ENCODE data around the gene SMIM45.

Gene SMIM45

GRCh38 chr22:41928593-41929417 is 23.1 kb upstream of the SMIM45 start:
- no peaks in the 10 kb centered on the region for H3K9me2 ChIP-seq (replicated peaks; ENCODE audit: low read length)
- ATAC-seq (no peak), DNase-seq (no peak)
- intact Hi-C loops (cut with micrococcal nuclease): no loop called here
- H3K4me3 ChIP-seq (ENCODE audit: low read length): no peak overlapping the region
- ChIA-PET POLR2A (ENCODE audit: unreplicated experiment) (no interaction called here), CTCF (no interaction called here)
- H3K36me3 ChIP-seq (ENCODE audit: low read depth, low read length): no peaks in the 10 kb centered on the region
- H3K79me2 ChIP-seq (ENCODE audit: low read length): no peaks in the 10 kb centered on the region
- no peaks in the 10 kb centered on the region for H3K4me1 ChIP-seq (ENCODE audit: insufficient read depth, low read length)
- no peaks in the 10 kb centered on the region for H4K20me1 ChIP-seq (ENCODE audit: low read length)
- H3K27me3 ChIP-seq (ENCODE audit: low read length): no peaks in the 10 kb centered on the region
- no peak overlapping the region for H3K9ac ChIP-seq (ENCODE audit: low read length)
- TF ChIP-seq CTCF (conservative IDR thresholded peaks at IDR 0.05; ENCODE audit: low read depth, low read length) (no peak), EZH2phosphoT487 (IDR thresholded peaks at IDR 0.05; ENCODE audit: borderline replicate concordance, low read length) (no peak), EZH2 (IDR thresholded peaks at IDR 0.05; ENCODE audit: low read length, unreplicated experiment) (no peak)
- no peak overlapping the region for H3K27ac ChIP-seq (ENCODE audit: low read length)
- H3F3A ChIP-seq (ENCODE audit: low read length, unreplicated experiment): no peaks in the 10 kb centered on the region
- no peak overlapping the region for H3K4me2 ChIP-seq (ENCODE audit: low read length)
- no peak overlapping the region for H2AFZ ChIP-seq (ENCODE audit: low read length)
- BruUV-seq (replicated peaks): no TSS peak
- H3K9me3 ChIP-seq (ENCODE audit: low read length): no peaks in the 10 kb centered on the region

- no peaks in the 10 kb centered on the region for H3K27me3 ChIP-seq (ENCODE audit: low read length)
- no peaks in the 10 kb centered on the region for H3K36me3 ChIP-seq (ENCODE audit: low read depth, low read length)
- no peaks in the 10 kb centered on the region for H3K9me3 ChIP-seq (ENCODE audit: low read length)
- H4K20me1 ChIP-seq (ENCODE audit: low read length): no peaks in the 10 kb centered on the region
- no peak overlapping the region for H3K27ac ChIP-seq (ENCODE audit: low read length)
- no TSS peak for BruUV-seq (replicated peaks)
- H3F3A ChIP-seq (ENCODE audit: low read length, unreplicated experiment): no peaks in the 10 kb centered on the region
- no peaks in the 10 kb centered on the region for H3K9me2 ChIP-seq (replicated peaks; ENCODE audit: low read length)
- ATAC-seq (no peak), DNase-seq (no peak)
- H3K4me3 ChIP-seq (ENCODE audit: low read length): no peak overlapping the region
- POLR2A ChIA-PET (ENCODE audit: unreplicated experiment): no interaction called here
- intact Hi-C loops (cut with micrococcal nuclease): no loop called here
- H3K79me2 ChIP-seq (ENCODE audit: low read length): no peaks in the 10 kb centered on the region
- no peaks in the 10 kb centered on the region for H3K4me1 ChIP-seq (ENCODE audit: insufficient read depth, low read length)
- CTCF ChIA-PET: no interaction called here
- no peak overlapping the region for H2AFZ ChIP-seq (ENCODE audit: low read length)
- no peak for TF ChIP-seq EZH2 (IDR thresholded peaks at IDR 0.05; ENCODE audit: low read length, unreplicated experiment)
- TF ChIP-seq EZH2phosphoT487 (IDR thresholded peaks at IDR 0.05; ENCODE audit: borderline replicate concordance, low read length): no peak
- no peak for TF ChIP-seq CTCF (conservative IDR thresholded peaks at IDR 0.05; ENCODE audit: low read depth, low read length)
- H3K4me2 ChIP-seq (ENCODE audit: low read length): no peak overlapping the region
- H3K9ac ChIP-seq (ENCODE audit: low read length): no peak overlapping the region
Measured at GRCh38 chr22:41929418-41929810, 22.5 kb upstream of the SMIM45 start.

- H3K9me2 ChIP-seq (replicated peaks; ENCODE audit: low read length): no peaks in the 10 kb centered on the region
- H2AFZ ChIP-seq (ENCODE audit: low read length): no peak overlapping the region
- H3K27ac ChIP-seq (ENCODE audit: low read length): no peak overlapping the region
- DNase-seq (no peak), ATAC-seq (no peak)
- H3K9ac ChIP-seq (ENCODE audit: low read length): no peak overlapping the region
- no peak overlapping the region for H3K4me3 ChIP-seq (ENCODE audit: low read length)
- no peaks in the 10 kb centered on the region for H3K27me3 ChIP-seq (ENCODE audit: low read length)
- no peaks in the 10 kb centered on the region for H3K36me3 ChIP-seq (ENCODE audit: low read depth, low read length)
- TF ChIP-seq EZH2phosphoT487 (IDR thresholded peaks at IDR 0.05; ENCODE audit: borderline replicate concordance, low read length): no peak
- TF ChIP-seq CTCF (conservative IDR thresholded peaks at IDR 0.05; ENCODE audit: low read depth, low read length): no peak
- no peak for TF ChIP-seq EZH2 (IDR thresholded peaks at IDR 0.05; ENCODE audit: low read length, unreplicated experiment)
- H4K20me1 ChIP-seq (ENCODE audit: low read length): no peaks in the 10 kb centered on the region
- H3K4me2 ChIP-seq (ENCODE audit: low read length): no peak overlapping the region
- H3F3A ChIP-seq (ENCODE audit: low read length, unreplicated experiment): no peaks in the 10 kb centered on the region
- POLR2A ChIA-PET (ENCODE audit: unreplicated experiment): no interaction called here
- intact Hi-C loops (cut with micrococcal nuclease): no loop called here
- CTCF ChIA-PET: no interaction called here
- BruUV-seq (replicated peaks): no TSS peak
- H3K9me3 ChIP-seq (ENCODE audit: low read length): no peaks in the 10 kb centered on the region
- no peaks in the 10 kb centered on the region for H3K4me1 ChIP-seq (ENCODE audit: insufficient read depth, low read length)
- no peaks in the 10 kb centered on the region for H3K79me2 ChIP-seq (ENCODE audit: low read length)
Measured at GRCh38 chr22:41931701-41932269, 20.2 kb upstream of the SMIM45 start.

All from PC-3 (cell line).